IPS-NIHi7 (cell line): ENCODE data around the gene SHLD1.
A peak's percentile ranks its signal among the peaks of the same experiment; 100 is the strongest.

Source experiments
- DNase-seq: peaks from one replicate; pipeline ENCODE4 v3.0.0; 2012; ENCODE audit warnings: mixed read lengths; ENCODE audit errors: extremely low spot score

Gene SHLD1

DNA sequence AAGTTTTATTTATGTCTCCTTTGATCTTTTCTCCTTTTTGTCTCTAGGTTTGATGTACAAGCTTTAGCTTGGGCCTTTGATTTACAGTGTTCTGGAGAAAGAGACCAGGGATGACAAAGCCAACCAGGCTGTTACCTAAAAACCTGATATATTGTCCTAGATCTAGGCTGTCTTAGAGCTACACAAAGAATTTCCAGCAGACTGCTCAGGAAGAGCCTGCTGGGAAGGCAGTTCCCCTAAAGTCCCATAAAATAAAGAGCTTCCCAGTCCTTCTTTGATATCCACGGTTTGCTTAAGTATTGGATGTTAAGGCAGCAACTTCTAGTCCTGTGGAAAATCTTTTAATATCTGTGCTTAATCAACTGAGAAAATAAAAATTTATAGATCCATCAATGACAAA is 70.5 kb downstream of the SHLD1 start:
- DNase-seq = no peak

DNA sequence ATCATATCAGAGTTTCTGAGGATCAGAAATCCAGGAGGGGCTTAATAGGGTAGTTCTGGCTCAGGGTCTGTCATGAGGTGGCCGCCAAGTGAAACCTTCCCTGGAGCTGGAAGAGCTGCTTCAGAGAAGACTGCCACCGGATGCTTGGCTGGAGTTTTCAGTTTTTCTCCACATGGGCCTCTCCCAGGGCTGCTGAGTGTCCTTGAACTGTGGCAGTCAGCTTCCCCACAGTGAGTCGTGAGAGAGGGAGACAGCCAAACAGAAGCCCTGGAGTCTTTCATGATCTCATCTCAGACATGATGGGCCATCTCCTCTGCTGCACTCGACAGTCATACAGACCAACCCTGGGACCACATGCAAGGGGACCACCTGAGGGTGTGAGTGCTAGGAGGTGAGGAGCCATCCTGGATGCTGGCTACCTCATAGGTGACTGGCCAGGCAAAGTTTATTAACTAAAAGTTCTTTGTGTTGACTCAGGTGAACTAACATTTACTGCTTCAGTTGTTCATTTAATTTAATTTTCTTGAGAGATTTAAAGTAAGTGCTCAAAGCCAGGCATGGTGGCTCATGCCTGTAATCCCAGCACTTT is 71.5 kb downstream of the SHLD1 start:
- DNase-seq = no peak

DNA sequence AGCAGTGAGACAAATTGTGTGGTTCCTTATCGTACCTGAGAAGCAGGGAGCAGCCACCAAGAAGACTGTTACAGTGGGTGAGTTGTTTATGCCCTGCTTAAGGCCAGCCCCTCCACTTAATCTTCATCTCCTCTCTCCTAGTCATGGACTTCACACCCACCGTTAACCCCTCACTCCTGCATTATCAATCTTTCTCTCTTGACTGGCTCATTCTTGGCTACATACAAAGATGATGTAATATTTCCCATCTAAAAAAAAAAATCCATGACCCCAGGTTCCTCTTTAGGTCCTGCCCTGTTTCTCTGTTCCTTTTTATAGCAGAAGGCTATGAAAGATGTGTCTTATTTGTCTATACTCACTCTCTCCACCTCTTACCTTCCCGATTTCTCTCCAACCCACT is 72.4 kb downstream of the SHLD1 start:
- no peak for DNase-seq

DNA sequence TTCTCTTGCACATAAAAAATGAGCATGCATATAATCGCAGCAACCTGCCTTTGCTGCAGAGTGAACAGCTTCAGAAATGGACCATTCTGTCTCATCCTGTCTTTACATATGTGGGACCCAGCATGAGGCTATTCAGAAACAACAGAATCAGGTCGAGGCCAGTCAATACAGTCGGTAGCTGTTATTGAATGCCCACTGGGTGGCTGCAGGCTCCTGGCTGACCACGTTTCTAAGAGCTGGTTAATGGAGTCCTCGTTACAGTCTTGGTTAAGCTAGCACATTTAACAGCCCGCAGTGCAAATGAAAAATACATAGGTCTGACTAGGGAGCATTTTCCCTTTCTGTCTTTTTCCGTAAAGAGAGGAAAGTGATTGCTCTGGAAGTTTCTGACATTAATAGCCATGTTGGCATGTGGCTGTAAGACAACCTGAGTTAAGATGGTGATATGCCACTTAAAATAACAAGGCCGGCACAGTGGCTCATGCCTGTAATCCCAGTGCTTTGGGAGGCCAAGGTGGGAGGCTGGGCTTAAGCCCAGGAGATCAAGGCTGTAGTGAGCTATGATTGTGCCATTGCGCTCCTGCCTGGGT is 75.0 kb downstream of the SHLD1 start:
- DNase-seq = peak; percentile 49

DNA sequence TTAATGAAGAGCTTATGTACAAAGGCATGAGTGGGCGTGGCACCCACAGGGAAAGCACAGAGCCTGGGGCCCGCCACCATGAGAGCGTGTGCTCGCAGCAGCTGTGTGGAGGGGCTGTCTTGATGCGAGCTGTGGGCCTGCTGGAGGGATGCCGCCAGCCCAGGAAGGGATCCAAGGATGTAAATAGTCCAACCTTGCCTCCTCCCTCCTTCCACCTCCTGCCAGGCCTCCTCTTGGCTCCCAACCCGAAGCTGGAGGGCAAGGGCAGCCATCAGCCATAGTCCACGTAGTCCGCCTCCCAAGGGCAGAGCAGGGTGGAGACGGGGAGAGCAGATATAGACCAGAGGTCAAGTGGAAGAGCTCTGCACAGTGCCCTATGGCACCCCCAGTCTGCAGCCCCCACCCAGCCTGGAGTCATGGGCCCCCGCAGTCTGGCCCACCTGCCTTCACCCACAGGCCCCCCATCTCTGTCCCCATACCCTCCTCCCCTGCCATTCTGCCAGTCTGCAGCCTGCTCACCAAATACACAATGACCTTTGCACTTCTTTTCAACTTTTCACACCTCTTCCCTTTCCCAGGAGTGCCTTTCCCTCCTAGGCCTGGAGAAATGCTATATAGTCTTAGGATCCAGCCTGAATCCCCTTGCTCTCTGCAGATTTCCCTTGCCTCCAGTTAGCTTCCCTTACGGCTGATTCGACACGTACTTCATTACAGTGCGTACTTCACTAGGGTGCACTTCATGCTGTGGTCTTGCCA is 77.1 kb downstream of the SHLD1 start:
- no peak for DNase-seq

DNA sequence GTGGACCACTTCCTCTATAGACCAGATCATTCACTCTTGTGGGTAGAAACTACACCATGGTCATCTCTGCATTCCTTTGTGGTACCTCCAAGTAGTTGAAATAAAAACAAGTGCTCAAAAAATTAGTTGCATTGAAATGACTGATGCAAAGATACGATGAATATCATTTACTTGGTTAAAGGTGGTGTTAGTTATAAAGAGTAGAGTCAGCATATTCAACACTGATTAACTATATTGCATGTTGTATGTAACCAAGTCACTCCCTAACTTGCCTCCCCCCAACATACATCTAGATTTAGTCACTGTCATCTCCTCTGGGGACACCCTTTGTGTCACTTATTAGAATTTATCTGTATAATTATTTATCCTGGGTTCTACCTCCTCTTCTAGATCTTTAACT is 77.7 kb downstream of the SHLD1 start:
- DNase-seq = no peak

DNA sequence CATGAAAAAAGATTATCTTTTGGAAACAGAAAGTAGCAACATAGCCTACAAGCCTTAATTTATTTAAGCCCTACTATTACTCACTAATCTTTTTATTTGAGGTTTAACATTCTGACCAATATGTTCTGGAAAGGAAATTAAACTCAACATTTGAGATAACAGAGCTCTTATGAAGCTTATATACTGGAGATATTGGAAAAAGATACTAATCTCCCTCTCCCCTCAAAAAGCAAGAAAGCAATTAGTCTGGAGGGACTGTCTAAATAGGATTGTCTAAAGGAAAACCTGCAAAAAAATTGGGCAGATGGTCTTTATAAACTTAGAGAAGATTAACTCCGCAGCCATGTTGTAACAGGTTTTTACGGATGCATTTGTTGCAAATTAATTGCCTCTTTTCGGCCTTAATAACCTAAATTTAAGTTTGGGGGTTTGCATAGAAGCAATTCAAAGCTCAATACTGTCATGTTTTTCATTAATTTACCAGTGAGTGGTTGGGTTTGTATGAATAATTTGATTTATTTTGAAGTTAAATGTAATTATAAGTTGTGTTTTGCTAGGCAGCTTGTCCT is 79.1 kb downstream of the SHLD1 start:
- no peak for DNase-seq

DNA sequence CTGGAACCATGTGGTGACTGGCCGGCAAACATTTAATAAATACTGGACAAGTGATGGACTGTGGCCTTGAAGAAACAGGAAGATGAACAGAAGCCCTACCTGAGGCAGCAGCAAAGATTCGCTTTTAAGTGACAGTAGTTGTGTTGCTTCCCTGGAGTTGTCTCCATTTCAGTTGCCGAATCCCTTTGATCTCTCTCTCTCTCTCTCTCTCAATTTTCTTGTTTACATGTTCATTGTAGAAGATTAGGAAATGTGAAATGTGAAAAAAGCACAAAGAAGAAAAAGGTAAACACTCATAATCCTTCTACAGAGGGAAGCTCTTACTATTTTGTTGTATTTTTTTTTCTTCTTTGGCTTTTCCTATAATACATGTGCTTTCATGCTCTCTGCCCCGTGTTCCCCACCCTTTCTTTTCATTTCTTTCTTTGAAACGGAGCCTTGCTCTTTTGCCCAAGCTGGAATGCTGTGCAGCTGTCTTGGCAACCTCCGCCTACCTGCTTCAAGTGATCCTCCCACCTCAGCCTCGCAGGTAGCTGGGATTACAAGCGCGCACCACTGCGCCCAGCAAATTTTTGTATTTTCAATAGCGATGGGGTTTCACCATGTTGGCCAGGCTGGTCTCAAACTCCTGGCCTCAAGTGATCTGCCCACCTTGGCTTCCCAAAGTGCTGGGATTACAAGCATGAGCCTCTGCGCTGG is 81.5 kb downstream of the SHLD1 start:
- no peak for DNase-seq

DNA sequence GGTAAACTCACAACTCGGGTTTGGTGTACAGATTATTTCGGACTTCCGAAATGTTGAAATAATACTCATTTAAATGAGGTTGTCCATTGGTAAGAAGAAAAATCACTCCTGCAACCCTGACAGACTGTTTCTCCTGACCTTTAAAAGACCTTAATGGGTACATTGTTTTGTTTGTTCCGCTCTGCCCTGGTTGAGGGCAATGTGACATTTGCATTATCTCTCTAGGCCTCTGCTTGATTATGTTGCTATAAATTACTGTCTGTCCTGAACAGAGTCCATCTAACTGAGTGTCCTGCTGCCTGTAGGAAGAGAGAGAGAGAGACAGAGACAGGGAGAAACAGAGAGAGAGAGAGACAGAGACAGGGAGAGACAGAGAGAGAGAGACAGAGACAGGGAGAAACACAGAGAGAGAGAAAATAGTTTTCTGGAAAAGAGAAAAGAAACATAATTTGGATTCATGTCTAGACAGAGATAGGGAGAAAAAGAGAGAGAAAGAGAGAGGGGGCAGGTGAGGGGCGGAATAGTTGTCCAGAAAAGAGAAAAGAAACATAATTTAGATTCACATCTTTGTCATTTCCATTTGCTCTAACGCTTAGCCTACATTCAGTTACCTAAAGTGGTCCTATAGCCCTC is 83.2 kb downstream of the SHLD1 start:
- no peak for DNase-seq

DNA sequence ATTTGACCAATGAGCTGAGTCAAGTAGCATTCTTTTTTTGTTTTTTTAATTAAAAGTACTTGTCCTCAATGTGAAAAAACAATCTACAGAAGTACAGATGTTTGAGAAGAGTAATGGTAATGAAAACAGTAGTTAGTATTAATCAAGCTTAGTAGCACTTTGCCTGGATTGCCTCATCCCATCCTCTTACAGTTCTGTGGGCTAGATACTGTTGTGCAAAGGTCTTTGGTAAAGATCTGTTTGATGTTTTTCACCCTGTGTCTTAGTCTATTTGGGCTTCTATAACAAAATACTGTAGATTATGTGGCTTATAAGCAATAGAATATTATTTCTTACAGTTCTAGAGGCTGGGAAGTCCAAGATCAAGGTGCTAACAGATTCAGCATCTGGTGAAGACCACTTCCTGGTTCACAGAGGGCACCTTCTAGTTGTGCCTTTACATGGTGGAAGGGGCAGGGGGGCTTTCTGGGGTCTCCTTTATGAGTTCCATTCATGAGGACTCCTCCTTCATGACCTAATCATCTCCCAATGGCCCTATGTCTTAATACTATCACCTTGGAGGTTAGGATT is 84.3 kb downstream of the SHLD1 start:
- DNase-seq = no peak

DNA sequence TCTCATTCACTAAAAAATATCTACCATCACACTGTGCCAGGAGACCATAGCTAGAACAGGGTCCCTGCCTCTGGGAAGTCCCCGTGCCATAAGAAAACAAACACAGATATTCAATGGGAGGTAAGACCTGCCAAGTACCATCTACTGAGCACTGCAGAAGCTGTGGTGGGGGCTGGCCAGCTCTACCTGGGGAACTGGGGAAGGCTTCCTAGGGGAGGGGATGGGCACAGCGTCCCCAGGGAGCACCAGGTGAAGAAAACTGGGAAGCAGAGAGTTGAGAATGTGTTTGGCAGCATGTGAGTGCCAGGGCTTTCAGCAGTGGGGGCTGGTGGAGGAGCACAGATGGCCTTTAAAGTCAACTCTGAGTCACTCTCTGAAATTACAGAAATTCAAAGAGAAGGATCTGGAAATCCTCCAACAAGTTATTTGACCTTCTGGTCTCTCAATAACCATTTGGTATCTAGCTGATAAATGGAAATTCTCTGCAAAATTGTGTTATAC is 85.2 kb downstream of the SHLD1 start:
- DNase-seq = no peak

DNA sequence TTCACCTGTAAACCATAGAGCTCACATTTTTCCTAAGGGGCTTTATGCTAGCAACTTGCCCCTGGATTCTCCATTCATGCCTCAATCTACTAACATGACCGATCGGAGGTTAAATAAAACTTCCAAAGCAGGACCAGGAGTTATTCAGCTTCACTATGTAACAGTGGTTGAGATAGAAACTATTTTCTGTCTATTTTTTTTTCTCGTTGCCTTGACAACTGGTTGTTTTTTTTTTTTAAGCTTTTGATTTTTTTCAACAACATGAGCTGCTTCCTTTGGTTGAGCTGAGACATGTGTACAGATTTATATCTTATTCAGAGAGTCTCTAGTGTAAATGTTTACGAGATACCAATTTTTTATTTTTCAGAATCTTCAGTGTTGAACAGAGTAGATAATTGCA is 85.7 kb downstream of the SHLD1 start:
- no peak for DNase-seq

DNA sequence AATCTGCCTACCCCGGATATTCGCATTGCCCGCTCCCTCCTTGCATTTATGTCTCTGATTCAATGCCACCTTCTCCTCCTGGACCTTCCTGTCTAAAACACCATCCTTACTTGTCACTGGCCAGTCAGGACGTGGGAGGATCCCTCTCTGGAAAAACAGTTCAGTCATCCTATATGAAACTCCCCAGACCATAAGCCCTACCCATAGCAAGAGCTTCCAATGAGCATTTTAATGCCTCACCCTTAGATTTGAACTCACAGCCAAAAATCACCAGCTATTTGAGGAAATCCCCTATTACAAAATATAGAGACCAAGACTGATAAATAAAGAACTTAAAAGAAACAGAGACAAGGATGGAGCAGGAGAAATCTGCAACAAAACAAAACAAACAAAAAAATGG is 86.4 kb downstream of the SHLD1 start:
- no peak for DNase-seq

DNA sequence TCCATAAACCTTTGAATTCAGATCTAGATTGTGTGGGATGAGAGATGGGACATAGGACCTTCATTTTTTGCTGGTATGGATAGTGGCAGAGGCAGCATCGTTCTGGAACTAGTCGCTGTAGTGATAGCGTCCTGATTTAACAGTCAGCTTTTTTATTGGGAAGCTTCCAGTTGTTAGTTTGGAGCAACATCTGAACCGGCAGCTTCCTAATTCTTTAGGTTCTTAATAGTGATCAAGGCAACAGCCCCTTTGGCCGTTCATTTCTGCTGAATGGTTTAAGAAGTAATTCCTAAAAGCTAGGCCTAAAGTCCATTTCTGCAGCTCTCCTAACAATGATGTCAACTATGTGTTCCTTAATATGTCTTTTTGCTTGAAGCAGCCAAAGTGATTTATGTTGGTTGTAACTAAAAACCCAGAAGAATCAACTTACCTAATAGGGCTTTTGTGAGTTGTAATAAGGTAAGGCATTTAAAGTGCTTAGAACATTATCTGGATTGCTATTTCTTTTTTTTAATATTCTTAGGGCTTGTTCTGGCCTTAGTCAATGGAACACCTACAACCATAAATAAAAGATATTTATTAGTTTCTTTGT is 90.3 kb downstream of the SHLD1 start:
- DNase-seq = no peak

DNA sequence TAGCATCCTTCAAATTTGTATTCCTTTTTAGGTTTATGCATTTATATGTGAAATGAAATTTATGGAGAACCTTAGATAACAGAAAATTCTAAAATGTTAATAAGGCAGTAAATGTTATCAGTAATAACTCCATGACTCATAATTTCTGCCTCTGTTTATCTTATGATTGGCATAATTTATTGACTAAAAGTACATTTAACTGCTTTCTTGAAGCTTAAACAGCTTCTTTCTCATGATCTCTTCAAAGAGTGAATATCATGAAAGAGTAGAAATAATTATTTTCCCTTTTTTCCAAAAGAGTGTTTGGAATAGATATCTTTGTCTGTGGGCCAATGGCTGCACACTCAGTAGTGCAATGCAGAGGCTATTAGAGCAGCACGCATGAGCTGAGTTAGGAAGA is 91.3 kb downstream of the SHLD1 start:
- no peak for DNase-seq

DNA sequence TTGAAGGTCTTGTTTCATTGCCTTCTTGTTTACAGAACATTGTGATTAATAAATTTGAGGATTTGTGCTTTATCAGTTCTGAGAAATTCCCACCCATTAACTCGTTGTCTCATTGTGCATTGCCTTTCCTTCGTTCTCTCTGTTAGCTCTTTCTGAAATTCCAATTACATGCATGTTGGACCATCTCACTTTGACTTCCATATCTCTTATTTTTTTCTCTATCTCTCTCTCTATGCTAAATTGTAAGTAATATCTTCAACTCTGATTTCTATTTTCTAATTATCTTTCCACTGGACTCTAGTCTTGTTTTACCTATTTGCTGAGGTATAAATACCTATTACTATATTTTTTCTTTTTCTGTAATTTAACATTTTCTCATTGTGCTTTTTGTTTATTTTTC is 92.3 kb downstream of the SHLD1 start:
- no peak for DNase-seq

DNA sequence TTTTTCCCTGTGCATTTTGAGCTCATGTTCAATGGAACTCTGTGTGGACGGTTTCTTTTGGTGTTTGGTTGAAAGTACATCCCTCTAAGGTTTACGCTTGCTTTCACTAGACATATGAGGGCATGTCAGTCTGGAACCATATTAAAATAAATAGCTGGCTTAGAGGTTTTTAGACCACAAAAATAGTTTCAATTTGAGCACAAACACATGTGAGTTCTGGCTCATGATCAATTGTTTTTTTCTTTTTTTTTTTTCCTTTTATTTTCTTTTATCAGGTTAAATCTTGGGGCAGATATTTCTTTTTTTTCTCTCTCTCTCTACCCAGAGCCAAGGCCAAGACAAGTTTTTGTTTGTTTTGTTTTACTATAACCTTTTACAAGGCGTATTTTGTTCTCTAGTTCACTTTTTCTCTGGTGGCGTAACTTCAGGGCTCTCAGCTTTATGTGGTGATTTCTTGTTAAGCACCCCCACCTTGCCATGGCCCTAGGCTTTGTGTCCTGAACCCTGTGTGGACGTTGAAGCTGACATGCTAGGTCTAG is 92.9 kb downstream of the SHLD1 start:
- no peak for DNase-seq

DNA sequence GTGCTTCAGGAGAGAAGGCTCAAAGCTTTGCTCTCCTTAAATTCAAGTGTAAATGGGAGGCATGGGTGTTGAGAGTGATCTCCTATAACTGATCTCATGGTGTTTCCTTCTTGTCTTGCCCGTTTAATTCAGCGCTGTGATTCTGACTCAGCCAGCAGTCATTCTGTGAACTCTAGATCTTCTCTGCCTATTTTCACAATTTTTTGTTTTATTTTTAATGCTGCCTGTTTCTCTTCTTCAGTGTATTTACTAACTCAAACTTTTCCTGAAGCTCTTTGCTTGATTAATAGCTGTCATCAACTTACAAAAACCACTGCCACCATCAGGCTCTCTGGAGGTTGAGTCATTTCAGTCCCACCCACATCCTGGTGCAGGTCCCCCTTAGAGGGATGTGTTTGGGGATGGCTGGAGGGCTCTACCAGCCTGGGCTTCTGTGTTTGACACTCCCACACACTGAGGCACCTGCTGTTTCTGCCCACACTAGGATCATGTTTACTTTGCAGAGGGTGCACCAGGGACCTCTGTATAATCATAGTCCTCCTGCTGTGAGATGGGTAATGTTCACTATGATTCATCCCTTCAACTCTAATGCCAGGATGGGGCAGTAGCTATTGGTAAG is 94.0 kb downstream of the SHLD1 start:
- DNase-seq = peak; percentile 35

DNA sequence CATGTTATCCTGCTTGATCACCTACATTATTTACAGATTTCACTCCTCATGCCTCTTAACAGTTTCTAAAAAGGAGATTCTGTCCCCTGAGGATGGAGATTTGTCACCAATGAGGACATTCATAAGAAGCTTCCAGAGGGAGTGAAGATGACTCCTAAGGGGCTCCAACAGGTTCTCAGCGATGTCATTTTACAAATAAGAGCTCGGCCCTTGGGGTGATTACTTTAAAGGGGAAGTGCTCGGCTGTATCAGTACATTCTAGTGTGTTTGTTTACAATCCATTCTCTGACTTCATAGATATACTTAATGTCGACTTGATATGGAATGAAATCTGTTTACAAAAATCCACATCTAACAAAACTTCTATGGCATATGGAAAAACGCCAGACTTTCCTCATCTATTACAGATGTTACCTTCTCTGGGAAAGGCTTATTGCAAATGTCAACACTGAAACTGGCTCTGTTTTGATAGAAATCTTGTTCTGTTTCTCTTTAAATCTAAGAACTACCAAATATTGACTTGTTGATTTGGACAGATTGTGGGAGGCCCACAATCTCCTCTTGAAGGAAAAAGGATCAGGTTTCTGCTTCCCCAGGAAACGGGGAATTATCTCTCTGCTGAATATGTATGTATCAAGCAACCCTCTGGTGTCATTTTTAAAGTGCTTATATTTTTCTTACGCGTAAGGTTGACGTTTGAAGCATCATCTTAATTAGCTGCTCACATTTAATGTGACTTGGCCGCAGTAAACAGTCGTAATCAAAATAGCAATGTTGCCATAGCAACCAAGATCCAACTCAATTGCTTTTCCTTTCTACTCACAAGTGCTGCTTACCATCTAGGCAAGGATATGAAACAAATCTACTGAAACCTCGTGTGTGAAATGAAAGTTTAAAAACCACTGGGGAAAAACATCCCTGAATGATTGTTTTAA is 95.7 kb downstream of the SHLD1 start:
- no peak for DNase-seq
